Kasumi-1 (cell line): ENCODE data around the gene HNRNPAB.

Experiments
- DNase-seq, 2 experiments: peaks; one replicate each; lab custom pipeline; 2025; lab: John Stamatoyannopoulos, UW

HNRNPAB gene

GRCh38 chr5:178230879-178231538 is 26.7 kb downstream of the HNRNPAB start:
- no peak for DNase-seq

- DNase-seq, result no peak
These were observed 27.3 kb downstream of the HNRNPAB start for GRCh38 chr5:178231539-178232123.

GRCh38 chr5:178232124-178232919 is 28.0 kb downstream of the HNRNPAB start, which contains the start of gene PHYKPL:
TSS of gene PHYKPL (minus strand) at chr5:178232802. CDS start at chr5:178232550, 252 bp downstream.
- DNase-seq, result peak in 1 of 2 experiments; percentile 43

- no peak for DNase-seq
These were observed 28.6 kb downstream of the HNRNPAB start for GRCh38 chr5:178232920-178233429.

- no peak for DNase-seq
These were observed 29.9 kb downstream of the HNRNPAB start for GRCh38 chr5:178234121-178234749.

GRCh38 chr5:178234750-178235587 is 30.6 kb downstream of the HNRNPAB start:
- peak; percentile 79 to 86 for DNase-seq

- DNase-seq, result no peak
These were observed 31.2 kb downstream of the HNRNPAB start for GRCh38 chr5:178235588-178235974.

- no peak for DNase-seq
These were observed 31.8 kb downstream of the HNRNPAB start for GRCh38 chr5:178236126-178236525.

- DNase-seq, result no peak
These were observed 32.3 kb downstream of the HNRNPAB start for GRCh38 chr5:178236679-178237078.

GRCh38 chr5:178237431-178238312 is 33.3 kb downstream of the HNRNPAB start:
- no peak for DNase-seq

- no peak for DNase-seq
These were observed 33.9 kb downstream of the HNRNPAB start for GRCh38 chr5:178238313-178238635.

GRCh38 chr5:178238711-178239592 is 34.6 kb downstream of the HNRNPAB start:
- DNase-seq, result peak; percentile 51 to 72

GRCh38 chr5:178239626-178240301 is 35.4 kb downstream of the HNRNPAB start:
- peak; percentile 32 for DNase-seq

GRCh38 chr5:178240341-178240741 is 36.0 kb downstream of the HNRNPAB start:
- no peak for DNase-seq

GRCh38 chr5:178240766-178241165 is 36.4 kb downstream of the HNRNPAB start:
- DNase-seq, result peak; percentile 37 to 53

- peak; percentile 97 for DNase-seq
These were observed 36.9 kb downstream of the HNRNPAB start for GRCh38 chr5:178241231-178241663.

GRCh38 chr5:178241688-178242231 is 37.4 kb downstream of the HNRNPAB start:
- DNase-seq, result no peak

- DNase-seq, result no peak
These were observed 38.1 kb downstream of the HNRNPAB start for GRCh38 chr5:178242416-178242815.
